IMR-90 (cell line): ENCODE results near the gene SLC10A3. TPM values are rescaled to one million over a fixed set of nuclear protein-coding genes. Genes with fewer than 3 reads are reported as not detected.

ENCODE experiments used
- ATAC-seq: fragments of 200-7000 bp; cut with Tn5 transposase; 2 replicates; pipeline ENCODE4 v1.9.1; 2020; ENCODE audit warnings: low read depth, mild to moderate bottlenecking, moderate library complexity
- BruUV-seq: library from RNA; stranded (reverse); fragments of 400-500 nt; replicated peaks from 2 replicates; lab custom pipeline; 2021; lab: Mats Ljungman, UMichigan
- CTCF ChIA-PET: fragments of 300-600 bp; formaldehyde crosslinking; extraction: SDS; loops from one replicate; lab custom pipeline; 2021; ENCODE audit warnings: antibody characterized with exemption; lab: Yijun Ruan, JAX
- POLR2A ChIA-PET: fragments of 300-600 bp; sonication (Branson Sonifier 250); formaldehyde crosslinking; loops from one replicate; lab custom pipeline; 2022; ENCODE audit warnings: antibody characterized with exemption; ENCODE audit not compliant: unreplicated experiment; lab: Charles Lee
- DNase-seq: peaks from one replicate; pipeline ENCODE4 v3.0.0; 2013
- H2AFZ ChIP-seq: replicated peaks from 2 replicates; pipeline ENCODE3; 2013; ENCODE audit warnings: low read length, mild to moderate bottlenecking; ENCODE audit not compliant: poor library complexity
- H2AK5ac ChIP-seq: 2 replicates; pipeline ENCODE4 v1.6.1; 2013; ENCODE audit warnings: low read depth, low read length, inconsistent platforms
- H2AK9ac ChIP-seq: replicated peaks from 2 replicates; pipeline ENCODE3; 2013; ENCODE audit warnings: mild to moderate bottlenecking, low read depth, low read length, moderate library complexity; ENCODE audit not compliant: poor library complexity
- H2BK120ac ChIP-seq: 2 replicates; pipeline ENCODE4 v1.6.1; 2013; ENCODE audit warnings: low read depth, low read length, inconsistent platforms
- H2BK15ac ChIP-seq: 3 replicates; pipeline ENCODE4 v1.6.1; 2013; ENCODE audit warnings: low read depth, low read length, inconsistent platforms
- H2BK20ac ChIP-seq: 2 replicates; pipeline ENCODE4 v1.6.1; 2013; ENCODE audit warnings: low read depth, mild to moderate bottlenecking, inconsistent platforms, low read length, moderate library complexity
- H2BK5ac ChIP-seq: 2 replicates; pipeline ENCODE4 v1.6.1; 2013; ENCODE audit warnings: mild to moderate bottlenecking, low read depth, low read length, inconsistent platforms; ENCODE audit not compliant: poor library complexity, severe bottlenecking
- H3K14ac ChIP-seq: replicated peaks from 2 replicates; pipeline ENCODE4 v1.6.1; 2013; ENCODE audit warnings: low read depth, low read length, inconsistent platforms
- H3K18ac ChIP-seq: 2 replicates; pipeline ENCODE4 v1.6.1; 2013; ENCODE audit warnings: low read depth, low read length, control low read depth
- H3K23ac ChIP-seq: 2 replicates; pipeline ENCODE4 v1.6.1; 2013; ENCODE audit warnings: low read depth, low read length, inconsistent platforms
- H3K27ac ChIP-seq: 2 replicates; pipeline ENCODE4 v1.5.1; 2013; ENCODE audit warnings: mild to moderate bottlenecking, control low read depth, low read length; ENCODE audit not compliant: insufficient read depth
- H3K27me3 ChIP-seq: 2 replicates; pipeline ENCODE4 v1.6.1; 2013; ENCODE audit warnings: low read length; ENCODE audit not compliant: control insufficient read depth, insufficient read depth
- H3K36me3 ChIP-seq: 2 replicates; pipeline ENCODE4 v1.6.1; 2013; ENCODE audit warnings: low read length, mixed read lengths; ENCODE audit not compliant: control insufficient read depth, insufficient read depth
- H3K4ac ChIP-seq: 2 replicates; pipeline ENCODE4 v1.6.1; 2013; ENCODE audit warnings: low read depth, low read length, inconsistent platforms
- H3K4me1 ChIP-seq: 2 replicates; pipeline ENCODE4 v1.6.1; 2013; ENCODE audit warnings: low read length, mixed read lengths; ENCODE audit not compliant: control insufficient read depth, insufficient read depth
- H3K4me2 ChIP-seq: 2 replicates; pipeline ENCODE4 v1.6.1; 2013; ENCODE audit warnings: low read depth, mild to moderate bottlenecking, control low read depth, low read length, moderate library complexity
- H3K4me3 ChIP-seq: 2 replicates; pipeline ENCODE4 v1.5.1; 2013; ENCODE audit warnings: low read depth, mild to moderate bottlenecking, control low read depth, low read length, moderate library complexity; ENCODE audit not compliant: insufficient read depth
- H3K56ac ChIP-seq: 2 replicates; pipeline ENCODE4 v1.6.1; 2013; ENCODE audit warnings: low read length, inconsistent platforms; ENCODE audit not compliant: insufficient read depth; ENCODE audit errors: extremely low read depth
- H3K79me1 ChIP-seq, 2 experiments: 2 replicates each; pipeline ENCODE4 v1.6.1; 2013; ENCODE audit warnings: low read length in 2 of 2, inconsistent platforms in 1 of 2, low read depth in 1 of 2
- H3K9ac ChIP-seq: 2 replicates; pipeline ENCODE4 v1.6.1; 2013; ENCODE audit warnings: low read depth, low read length, control low read depth
- H3K9me1 ChIP-seq: 2 replicates; pipeline ENCODE4 v1.6.1; 2013; ENCODE audit warnings: low read length, inconsistent platforms; ENCODE audit not compliant: insufficient read depth
- H3K9me3 ChIP-seq: 2 replicates; pipeline ENCODE4 v1.6.1; 2013; ENCODE audit warnings: low read length; ENCODE audit not compliant: control insufficient read depth, insufficient read depth
- H4K20me1 ChIP-seq: 2 replicates; pipeline ENCODE4 v1.6.1; 2013; ENCODE audit warnings: low read length, inconsistent platforms; ENCODE audit not compliant: insufficient read depth
- H4K5ac ChIP-seq: 2 replicates; pipeline ENCODE4 v1.6.1; 2013; ENCODE audit warnings: mild to moderate bottlenecking, low read depth, low read length, control low read depth
- H4K8ac ChIP-seq, 2 experiments: 2 replicates each; pipeline ENCODE4 v1.6.1; 2013; ENCODE audit warnings: low read depth in 2 of 2, low read length in 2 of 2, control low read depth in 1 of 2, inconsistent platforms in 1 of 2
- H4K91ac ChIP-seq: 2 replicates; pipeline ENCODE4 v1.6.1; 2013; ENCODE audit warnings: low read depth, low read length, inconsistent platforms; ENCODE audit not compliant: insufficient read depth
- CHD1 ChIP-seq: IDR thresholded peaks from 2 replicates; pipeline ENCODE4 v1.6.1; 2012; ENCODE audit warnings: low read depth, low read length, improper control_type of control experiment
- MXI1 ChIP-seq: IDR thresholded peaks from 2 replicates; pipeline ENCODE4 v1.6.1; 2012; ENCODE audit warnings: low read depth, mild to moderate bottlenecking, low read length, moderate library complexity, borderline replicate concordance
- NFE2L2 ChIP-seq: fragments of 150-350 bp; IDR thresholded peaks from 2 replicates; pipeline ENCODE4 v1.6.1; 2016; ENCODE audit warnings: low read depth, mild to moderate bottlenecking, low read length
- WGBS, 2 experiments: methylation state at CpG; one replicate each; pipeline versions ENCODE4 v1.1.5 to v1.1.7; 2013; ENCODE audit warnings: missing lambda C conversion rate in 2 of 2; ENCODE audit not compliant: insufficient read length in 1 of 2; ENCODE audit errors: extremely low coverage in 2 of 2; 5-methylcytosine and 5-hydroxymethylcytosine counted together
- dilution Hi-C: fragments of 300-500 bp; cut with HindIII; formaldehyde crosslinking; loops from one replicate; pipeline ENCODE4 v1.14.3; 2018; ENCODE audit warnings: low sequenced_read_pairs; ENCODE audit not compliant: unreplicated experiment
- in situ Hi-C: fragments of 300-500 bp; cut with MboI; formaldehyde crosslinking; loops from 3 replicates; pipeline ENCODE4 v1.14.3; 2019; ENCODE audit warnings: low sequenced_read_pairs, inconsistent platforms, mixed read lengths
- intact Hi-C: fragments of 100-400 bp; cut with micrococcal nuclease; formaldehyde crosslinking; loops from 2 replicates; pipeline ENCODE4 v1.10.0; 2022
- polyA plus RNA-seq, 3 experiments: library from polyadenylated mRNA; depleted of rRNA; stranded (reverse); fragments of >200 nt; gene quantifications; 2 replicates each; pipeline ENCODE4 v1.2.3, GENCODE V29; 2012; ENCODE audit warnings: low replicate concordance in 1 of 3
- total RNA-seq: library from RNA; depleted of rRNA; stranded (reverse); fragments of >200 nt; gene quantifications from 2 replicates; pipeline ENCODE4 v1.2.3, GENCODE V29; 2012
- TF ChIP-seq, protein P1 (sequence below): conservative IDR thresholded peaks from 2 replicates; pipeline ENCODE4 v1.5.1; 2012; ENCODE audit warnings: mild to moderate bottlenecking, low read depth, low read length, improper control_type of control experiment

Gene SLC10A3
- total and polyA plus RNA-seq, 2 of the 4 experiments (the other 2 are of a cell fraction), result 15.2 to 24.6 TPM

DNA sequence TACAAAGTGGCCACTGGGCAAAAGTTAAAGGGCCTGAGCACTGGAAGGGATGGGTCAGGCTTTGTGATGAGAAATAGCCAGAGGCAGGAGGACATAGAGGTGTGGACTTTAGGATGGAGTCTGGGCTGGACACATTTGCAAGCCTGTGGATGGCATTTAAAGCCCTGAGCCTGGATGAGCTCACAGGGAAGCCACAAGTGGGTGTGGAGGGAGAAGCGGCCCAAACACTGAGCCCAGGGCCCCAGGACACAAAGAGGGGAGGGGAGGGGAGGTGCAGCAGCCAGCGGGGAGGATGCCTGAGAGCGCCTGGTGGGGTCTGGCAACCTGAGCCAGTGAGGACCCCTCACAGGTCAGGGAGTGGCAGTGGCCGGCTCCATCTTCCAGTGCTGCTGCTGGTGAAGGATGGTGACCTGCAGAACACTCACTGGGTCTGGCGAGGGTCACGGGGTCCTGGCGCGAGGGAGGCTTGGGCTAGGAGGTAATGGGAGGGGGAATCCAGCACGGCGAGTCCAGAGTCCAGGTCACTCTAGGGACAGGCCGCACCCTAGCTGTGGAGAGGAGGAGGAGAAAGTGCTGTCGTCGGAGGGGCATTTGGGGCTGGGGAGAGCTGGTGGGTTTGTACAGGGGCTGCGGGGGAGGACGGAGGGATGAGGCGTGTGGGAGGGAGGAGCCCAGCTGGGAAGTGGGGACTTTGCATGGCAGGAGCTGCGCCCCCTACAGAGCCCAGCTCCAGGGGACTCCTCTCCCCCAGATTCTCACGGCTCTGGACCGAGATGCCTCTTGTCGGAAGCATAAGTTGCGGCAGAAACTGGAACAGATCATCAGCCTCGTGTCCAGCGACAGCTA lies 18.4 kb downstream of the SLC10A3 start:
- H2BK5ac ChIP-seq, result no peak overlapping the region
- intact Hi-C loops (no loop called here), dilution Hi-C loops (no loop called here), in situ Hi-C loops (no loop called here)
- ATAC-seq (no peak), DNase-seq (no peak)
- no peak overlapping the region for H2AK5ac ChIP-seq
- no peak overlapping the region for H3K4me2 ChIP-seq
- H3K4me1 ChIP-seq, result no peaks in the 10 kb centered on the region
- CTCF ChIA-PET, result no interaction called here
- POLR2A ChIA-PET, result no interaction called here
- no peak overlapping the region for H3K56ac ChIP-seq
- no peak overlapping the region for H4K8ac ChIP-seq
- no peak overlapping the region for H3K9ac ChIP-seq
- H2AK9ac ChIP-seq, result no peak overlapping the region
- H3K9me1 ChIP-seq, result no peaks in the 10 kb centered on the region
- H3K14ac ChIP-seq, result no peak overlapping the region
- no peak overlapping the region for H3K18ac ChIP-seq
- H4K20me1 ChIP-seq, result no peaks in the 10 kb centered on the region; the same call in none of the 2 replicates
- H3K4me3 ChIP-seq, result no peak overlapping the region
- H3K9me3 ChIP-seq, result peaks cover 2% of the 10 kb centered on the region; the same call in 1 of the 2 replicates
- no TSS peak for BruUV-seq
- H3K36me3 ChIP-seq, result peaks cover 52% of the 10 kb centered on the region
- no peak overlapping the region for H2BK15ac ChIP-seq
- no peak overlapping the region for H4K91ac ChIP-seq
- no peak overlapping the region for H3K27ac ChIP-seq
- H2AFZ ChIP-seq, result no peak overlapping the region
- no peak overlapping the region for H2BK120ac ChIP-seq
- 74% methylated on average over 4 of the region's 23 CpGs; no CpG with 5 or more reads in 1 of the 2 experiments for WGBS, 2 experiments
- H3K4ac ChIP-seq, result no peak overlapping the region
- H4K5ac ChIP-seq, result no peak overlapping the region
- no peaks in the 10 kb centered on the region; a peak in 1 of 4 replicates for H3K79me1 ChIP-seq
- H2BK20ac ChIP-seq, result no peak overlapping the region
- no peaks in the 10 kb centered on the region for H3K27me3 ChIP-seq
- H3K23ac ChIP-seq, result no peak overlapping the region
- TF ChIP-seq, protein P1, sequence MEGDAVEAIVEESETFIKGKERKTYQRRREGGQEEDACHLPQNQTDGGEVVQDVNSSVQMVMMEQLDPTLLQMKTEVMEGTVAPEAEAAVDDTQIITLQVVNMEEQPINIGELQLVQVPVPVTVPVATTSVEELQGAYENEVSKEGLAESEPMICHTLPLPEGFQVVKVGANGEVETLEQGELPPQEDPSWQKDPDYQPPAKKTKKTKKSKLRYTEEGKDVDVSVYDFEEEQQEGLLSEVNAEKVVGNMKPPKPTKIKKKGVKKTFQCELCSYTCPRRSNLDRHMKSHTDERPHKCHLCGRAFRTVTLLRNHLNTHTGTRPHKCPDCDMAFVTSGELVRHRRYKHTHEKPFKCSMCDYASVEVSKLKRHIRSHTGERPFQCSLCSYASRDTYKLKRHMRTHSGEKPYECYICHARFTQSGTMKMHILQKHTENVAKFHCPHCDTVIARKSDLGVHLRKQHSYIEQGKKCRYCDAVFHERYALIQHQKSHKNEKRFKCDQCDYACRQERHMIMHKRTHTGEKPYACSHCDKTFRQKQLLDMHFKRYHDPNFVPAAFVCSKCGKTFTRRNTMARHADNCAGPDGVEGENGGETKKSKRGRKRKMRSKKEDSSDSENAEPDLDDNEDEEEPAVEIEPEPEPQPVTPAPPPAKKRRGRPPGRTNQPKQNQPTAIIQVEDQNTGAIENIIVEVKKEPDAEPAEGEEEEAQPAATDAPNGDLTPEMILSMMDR, result no peak
- TF ChIP-seq MXI1 (no peak), CHD1 (no peak), NFE2L2 (no peak)
